Measurements from ENCODE around the gene MUC5B.
"Not testable (repeated sequence)": the region's sequence is repeated elsewhere in the genome, so short reads cannot be mapped to it uniquely, and the experiment has no call there.

The MUC5B gene

DNA sequence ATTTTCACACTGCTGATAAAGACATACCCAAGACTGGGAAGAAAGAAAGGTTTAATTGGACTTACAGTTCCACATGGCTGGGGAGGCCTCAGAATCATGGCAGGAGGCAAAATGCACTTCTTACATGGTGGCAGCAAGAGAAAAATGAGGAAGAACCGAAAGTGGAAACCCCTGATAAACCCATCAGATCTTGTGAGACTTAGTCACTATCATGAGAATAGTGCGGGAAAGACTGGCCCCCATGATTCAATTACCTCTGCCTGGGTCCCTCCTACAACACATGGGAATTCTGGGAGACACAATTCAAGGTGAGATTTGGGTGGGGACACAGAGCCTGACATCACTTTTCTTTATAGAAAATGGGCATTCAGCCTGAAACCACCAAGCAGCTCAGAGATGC, 44.1 kb downstream of the MUC5B start:
- DNase-seq (ENCODE audit: low read depth), result not testable (repeated sequence)

DNA sequence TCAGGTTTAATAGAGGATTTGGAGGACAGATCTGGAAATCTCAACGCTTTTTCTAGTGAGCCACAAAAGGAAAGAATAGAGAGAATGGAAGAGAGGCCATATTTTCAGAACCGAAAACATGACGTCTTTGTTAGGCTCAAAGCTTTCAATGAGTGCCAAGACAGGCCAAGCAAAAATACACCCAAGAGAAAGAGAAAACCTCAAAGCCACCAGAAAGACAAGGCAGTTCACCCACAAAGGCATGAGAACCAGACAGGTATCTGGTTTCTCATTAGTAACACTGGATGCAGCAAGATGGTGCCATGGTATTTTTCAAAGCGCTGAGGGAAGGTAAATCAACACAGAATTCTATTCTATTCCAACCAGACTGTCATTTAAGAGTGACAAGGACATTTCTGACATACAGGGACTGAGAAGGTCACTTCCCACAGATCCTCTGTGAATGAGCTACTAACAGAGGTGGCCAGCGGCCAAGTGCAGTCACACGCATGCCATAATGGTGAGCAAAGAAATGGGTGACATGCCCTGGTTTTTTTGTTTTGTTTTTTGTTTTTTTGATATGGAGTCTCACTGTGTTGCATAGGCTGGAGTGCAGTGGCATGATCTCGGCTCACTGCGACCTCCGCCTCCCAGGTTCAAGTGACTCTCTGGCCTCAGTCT, 44.7 kb downstream of the MUC5B start:
- DNase-seq (ENCODE audit: low read depth), result no peak

DNA sequence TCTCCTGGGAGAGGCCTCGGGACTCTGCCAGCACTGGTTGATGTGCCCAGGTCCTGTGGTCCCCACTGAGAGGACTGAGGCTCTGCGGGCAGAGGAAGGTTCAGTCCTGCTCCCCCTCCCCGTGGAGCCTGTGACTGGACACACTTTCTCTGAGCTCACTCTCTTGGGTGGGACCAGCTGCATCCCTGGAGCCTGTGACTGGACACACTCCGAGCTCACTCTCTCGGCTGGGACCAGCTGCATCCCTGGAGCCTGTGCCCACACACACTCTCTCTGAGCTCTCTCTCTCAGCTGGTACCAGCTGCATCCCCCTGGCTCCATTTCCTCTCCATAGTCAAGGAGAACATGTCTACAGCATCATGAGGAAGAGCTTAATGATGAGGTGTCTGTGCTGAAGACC, 47.1 kb downstream of the MUC5B start:
- DNase-seq (ENCODE audit: low read depth), result no peak

DNA sequence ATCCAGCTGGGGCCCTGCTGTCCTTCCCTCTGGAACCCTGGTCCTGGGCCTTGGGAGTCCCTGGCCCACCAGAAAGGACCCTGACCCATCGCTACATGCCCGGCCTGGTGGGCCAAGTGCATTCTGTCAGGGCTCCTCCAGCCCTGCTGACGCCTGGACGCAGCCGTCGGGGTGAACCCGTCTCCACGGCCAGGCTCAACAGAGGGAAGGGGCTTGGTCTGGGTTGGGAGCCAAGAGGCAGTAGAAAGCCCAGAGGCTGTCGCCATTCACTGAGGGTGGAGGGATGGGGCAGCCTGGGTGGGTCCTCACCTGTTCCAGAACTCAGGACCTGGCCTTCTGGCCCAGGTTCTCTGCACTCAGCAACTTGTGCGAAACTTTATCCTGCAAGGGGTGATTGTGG, 47.6 kb downstream of the MUC5B start:
- no peak for DNase-seq (ENCODE audit: low read depth)

DNA sequence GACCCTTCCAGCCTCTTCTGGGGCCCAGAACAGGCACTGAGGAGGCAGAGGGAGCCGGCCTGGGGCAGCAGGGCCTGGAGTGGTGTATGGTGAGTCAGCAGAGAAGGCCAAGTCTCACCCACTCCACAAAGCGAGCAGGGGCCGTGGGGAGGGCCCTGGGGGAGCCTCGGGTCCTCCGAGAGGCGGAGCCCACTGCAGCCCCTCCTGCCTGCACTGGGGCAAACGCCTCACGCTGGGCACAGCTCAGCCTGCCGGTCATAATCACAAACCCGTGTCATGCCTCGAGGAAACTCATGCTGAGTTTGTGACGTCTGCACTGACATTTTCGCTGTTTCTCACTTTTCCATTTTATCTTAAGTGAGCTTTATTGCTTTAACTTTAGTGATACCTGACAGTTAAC, 48.1 kb downstream of the MUC5B start:
- no peak for DNase-seq (ENCODE audit: low read depth)

DNA sequence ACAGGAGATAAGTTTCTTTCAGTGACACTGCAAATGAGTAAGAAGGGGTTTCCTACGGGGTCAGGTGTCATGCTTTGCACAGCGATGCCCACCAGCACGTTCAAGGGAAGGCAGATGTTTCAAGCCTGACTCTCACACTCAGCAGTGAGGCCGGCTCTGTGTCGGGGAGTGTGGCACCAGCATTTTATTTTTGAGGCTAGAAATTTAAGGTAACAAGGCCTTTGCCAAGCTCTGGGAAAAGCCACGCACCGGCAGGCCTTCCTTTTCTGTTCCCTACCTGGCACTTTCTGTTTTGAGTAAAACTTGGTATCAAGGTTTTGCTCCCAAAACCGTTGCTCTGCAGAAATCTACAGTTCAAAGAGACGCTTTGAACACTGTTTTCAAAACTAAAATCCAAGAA, 48.5 kb downstream of the MUC5B start:
- no peak for DNase-seq (ENCODE audit: low read depth)

DNA sequence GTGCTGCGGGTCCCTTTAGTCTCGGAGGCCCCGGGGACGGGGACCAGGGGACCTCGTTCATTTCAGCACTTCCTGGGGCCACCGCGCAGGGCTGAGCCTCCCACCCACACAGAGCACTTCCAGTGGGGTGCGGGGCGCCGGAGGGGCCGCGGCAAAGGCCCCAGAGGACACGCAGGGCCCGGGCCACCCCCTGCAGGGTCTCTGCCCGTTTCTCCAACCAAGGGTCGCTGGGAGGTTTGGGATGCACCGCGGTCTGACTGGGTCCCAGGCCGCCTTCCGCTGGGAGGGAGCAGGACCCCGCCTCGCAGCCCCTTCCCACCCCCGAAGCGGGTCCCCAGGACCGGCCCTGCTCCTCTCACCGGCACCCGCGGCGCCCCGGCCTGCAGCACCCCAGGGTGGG, 49.1 kb downstream of the MUC5B start:
- DNase-seq (ENCODE audit: low read depth), result no peak

DNA sequence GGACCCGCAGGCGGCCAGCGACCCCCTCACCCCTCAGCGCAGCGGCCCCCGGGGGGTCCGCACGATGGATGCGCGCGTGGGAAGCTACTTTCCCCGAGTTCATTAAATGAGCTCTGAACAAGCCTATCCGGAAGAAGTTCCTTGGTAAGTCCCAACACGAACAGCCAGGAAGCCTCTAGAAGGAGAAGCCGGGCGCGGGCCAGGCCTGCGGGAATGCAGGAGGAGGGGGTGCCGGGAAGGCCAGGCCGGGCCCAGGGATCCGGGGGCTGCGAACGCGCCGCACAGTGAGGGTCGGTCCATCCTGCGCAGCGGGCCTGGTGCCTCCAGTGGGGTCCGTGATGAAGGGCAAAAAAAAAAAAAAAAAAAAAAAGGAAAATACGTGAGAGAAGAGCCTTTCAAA, 49.7 kb downstream of the MUC5B start:
- DNase-seq (ENCODE audit: low read depth), result no peak

DNA sequence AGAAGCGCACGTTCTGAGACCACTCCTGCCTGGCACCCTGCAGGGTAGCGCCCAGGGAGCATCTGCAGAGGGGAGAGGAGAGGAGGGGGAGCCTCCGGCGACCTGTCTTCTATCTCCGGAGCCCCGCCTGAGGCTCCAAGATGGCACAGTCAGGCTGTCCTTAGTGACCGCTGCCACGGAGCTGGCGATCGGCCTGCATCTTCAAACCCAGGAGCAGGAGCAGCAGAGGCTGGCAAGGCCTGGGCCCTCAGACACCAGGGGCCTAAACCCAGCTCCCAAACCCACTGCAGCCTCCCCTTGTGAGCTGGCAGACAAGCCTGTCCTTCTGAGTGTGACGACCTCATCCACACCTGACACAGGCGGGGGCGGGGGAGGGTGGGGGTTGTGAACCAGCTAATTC, 51.6 kb downstream of the MUC5B start:
- no peak for DNase-seq (ENCODE audit: low read depth)

DNA sequence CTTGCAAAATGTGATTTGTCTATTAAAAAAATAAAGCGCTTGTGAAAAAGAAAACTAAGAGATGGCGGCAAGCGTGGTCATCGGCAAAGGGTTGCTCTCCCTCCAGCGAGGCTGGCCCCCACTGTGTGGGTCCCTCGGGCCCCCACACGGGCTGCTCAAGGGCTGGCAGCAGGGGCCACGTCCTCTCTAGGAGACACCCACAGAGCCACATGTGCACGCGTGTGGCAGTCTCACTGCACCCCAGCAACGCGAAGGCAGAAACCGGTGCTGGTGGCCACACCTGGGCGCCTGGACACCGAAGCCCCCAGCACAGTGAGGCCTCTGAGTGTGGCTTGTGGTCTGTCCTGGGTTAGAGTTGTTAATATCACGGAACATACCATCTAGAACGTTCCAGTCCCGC, 52.2 kb downstream of the MUC5B start:
- DNase-seq (ENCODE audit: low read depth), result no peak

DNA sequence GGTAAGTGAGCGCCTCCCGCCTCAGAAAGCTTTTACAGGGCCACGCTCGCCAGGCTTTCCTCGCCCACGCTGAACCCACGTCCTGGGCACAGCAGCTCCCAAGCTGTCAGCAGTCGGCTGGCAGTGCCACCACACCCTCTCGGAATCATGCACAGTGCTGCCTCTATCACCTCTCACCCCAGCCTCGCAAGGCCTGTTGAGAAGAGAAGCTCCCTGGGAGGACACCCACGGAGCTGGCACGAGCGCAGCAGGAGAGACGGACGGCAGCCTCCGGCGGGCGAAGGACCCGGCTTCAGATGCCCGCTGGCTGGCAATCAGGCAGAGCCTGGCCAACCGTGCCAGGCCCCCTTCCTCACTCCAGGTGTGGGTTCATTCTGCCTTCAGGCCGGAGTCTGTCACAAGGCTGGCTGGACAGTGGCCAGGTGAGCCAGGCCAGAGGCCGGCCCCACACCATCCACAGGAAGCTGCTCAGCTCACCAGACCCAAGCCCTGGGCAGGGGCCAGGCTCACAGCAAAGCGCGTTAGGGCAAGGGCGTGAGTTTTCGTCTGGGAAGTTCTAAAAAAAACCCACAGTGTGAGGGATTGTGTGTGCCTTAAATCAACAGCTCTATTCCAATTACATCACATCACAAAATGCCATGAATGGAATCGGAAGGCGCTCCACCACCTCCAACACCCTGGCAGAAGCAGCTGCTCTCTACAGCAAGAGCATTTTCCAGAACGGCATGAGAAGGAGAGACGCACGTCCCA, 53.4 kb downstream of the MUC5B start:
- DNase-seq (ENCODE audit: low read depth), result no peak

DNA sequence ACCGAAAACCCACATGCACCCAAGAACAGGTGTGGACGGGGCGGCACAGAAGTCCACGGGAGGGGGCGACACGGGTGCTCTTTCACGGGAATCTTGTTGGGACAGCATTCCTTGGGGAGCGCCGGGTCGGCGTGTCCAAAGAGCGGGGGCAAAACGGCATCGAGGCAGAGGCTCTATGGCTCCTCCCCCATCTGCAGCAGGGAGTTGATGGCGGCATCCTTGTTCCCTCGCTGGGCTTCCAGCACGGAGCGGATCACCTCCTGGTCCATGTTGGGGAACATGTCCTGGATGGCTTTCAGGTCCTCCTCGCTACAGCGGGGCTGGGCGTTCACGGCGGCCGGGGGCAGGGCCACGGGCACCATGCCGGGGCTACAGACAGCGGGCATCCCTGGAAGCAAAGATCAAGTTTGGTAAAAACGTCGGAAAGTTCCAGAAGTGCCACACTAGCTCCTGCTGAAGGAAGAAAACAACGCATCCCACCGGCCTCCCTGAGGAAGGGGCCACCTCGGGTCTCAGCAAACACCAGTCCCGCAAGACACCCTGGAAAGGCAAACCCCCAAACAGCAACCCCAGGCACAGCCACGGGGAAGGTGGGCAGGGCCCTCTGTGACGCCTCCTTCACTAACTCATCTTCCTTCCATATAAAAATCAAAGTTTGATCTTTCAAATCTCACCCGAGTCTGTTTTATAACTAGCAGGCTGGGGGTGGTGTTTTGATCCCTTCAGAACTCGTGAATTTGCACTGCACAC, 54.2 kb downstream of the MUC5B start:
- DNase-seq (ENCODE audit: low read depth), result no peak

DNA sequence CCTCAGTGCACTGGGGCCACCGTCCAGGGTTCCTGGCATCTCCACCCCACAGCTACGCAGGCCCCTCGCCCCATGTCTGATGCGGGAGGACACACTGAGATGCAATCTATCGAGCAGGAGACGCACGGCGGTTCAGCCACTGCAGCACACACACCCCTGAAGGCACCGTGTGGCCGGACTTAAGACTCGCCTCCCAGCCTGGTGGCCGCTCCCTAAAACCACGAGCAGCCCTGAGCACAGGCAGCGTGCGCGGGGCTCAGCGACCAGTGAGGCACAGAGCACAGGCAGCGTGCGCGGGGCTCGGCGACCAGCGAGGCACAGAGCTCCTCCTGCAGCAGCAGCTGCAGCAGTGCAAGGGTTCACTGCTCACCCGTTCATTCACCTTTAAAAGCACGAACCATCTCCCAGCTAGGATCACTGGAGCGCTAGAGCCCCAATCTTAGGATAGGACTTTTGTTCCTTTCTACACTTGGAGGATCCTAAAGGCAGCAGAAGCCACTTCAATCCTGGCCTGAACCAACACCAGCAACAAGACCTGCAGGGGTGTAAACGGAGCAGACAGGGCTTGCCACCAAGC, 55.2 kb downstream of the MUC5B start:
- no peak for DNase-seq (ENCODE audit: low read depth)

DNA sequence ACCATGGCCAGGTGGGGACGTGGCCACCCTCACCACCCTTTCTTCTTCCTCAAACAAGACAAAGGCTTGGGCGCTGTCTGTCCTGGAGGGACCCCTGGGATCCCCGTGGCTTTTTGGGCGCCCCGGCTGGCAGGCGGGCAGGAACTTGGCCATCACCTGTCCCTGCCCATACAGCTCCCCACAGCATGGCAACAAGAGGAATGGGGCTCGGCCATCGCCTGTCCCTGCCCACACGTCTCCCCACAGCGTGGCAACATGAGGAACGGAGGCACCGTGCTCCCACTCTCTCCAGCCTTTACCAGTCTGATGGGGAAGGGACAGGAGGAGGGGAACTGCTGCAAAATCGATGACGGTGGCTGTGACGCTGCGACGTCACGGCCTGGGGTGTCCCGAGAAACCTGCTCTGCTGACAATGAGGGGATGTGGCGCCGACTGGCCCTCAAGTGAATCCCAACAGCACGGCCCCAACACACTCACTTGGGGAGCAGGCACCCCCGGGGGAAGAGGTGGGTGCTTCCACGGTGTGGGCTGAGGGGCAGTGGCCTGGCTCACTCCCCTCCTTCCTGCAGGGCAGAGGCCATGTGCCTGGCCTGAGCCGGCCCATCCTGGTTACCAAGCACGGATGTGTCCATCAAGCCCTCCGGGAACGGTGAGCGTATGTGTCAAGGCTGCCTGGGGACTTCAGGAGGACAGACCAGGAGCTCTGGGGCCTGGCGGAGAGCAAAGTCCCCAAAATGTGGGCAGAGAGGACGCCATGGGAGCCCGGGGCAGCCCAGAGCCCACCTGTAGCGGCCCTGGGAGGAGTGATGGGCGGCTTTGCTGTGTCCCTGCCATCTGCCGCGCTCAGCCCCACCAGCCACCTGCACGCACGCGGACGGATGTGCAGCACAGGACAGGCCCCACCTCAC, 56.2 kb downstream of the MUC5B start:
- no peak for DNase-seq (ENCODE audit: low read depth)

DNA sequence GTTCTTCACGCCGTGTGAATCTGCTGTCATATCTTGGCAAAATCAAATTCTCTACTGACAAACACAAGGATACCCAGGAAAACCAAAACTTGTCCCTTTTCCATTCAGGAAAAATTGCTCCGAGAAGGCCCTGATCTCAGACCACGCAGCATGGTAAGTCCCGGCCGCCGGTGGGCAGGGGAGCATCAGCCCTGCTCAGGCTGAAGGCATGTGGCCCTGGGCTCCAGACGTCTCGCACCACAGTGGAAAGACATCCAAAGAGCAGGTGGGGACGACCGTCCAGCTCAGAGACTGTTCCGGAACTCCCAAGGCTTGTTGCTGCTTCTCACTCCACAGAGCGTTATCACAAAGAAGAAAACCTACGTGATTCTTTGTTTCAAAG, 56.8 kb downstream of the MUC5B start:
- DNase-seq (ENCODE audit: low read depth), result no peak

DNA sequence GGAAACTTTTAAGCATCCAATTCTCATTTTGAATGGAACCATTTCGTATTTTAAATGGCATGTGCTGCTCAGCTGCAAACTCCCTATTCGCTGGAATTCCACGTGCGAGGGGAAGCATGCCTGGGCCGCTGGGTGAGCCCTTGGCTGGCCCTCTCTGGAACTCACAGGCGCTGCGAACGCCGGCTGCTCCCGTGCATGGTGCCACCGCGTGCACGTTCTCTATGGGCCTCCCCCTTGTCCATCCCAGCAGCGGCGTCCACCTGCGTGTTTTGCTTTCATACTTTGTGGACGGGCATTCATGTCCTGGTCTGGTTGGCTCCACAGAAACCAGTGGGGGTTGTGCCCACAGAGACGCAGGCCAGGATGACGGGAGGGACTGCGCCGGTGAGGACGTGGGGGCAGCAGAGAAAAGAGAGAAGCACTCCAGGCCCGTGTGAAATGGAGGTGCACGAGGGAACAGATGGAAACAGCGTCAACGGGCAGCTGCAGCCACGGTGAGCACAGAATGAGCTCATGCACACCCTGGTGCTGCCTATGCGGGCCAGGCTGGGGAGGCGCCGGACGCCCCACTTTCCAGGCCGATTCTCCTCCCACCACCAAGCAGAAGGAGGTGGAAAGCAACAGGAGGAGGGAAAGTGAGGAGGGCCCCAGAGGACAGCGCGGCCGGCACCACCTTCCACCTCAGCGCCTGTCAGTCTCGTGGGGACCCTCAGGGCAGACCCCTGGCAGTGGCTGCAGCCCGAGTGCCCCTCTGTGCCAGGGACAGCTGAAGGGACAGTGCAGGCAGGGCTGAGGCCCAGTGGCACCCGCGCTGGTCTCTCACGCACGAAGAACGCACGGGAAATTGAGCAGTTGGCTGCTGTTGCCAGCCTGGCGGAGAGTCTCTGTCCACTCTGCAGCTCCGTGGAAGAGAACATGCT, 57.5 kb downstream of the MUC5B start:
- DNase-seq (ENCODE audit: low read depth), result no peak

DNA sequence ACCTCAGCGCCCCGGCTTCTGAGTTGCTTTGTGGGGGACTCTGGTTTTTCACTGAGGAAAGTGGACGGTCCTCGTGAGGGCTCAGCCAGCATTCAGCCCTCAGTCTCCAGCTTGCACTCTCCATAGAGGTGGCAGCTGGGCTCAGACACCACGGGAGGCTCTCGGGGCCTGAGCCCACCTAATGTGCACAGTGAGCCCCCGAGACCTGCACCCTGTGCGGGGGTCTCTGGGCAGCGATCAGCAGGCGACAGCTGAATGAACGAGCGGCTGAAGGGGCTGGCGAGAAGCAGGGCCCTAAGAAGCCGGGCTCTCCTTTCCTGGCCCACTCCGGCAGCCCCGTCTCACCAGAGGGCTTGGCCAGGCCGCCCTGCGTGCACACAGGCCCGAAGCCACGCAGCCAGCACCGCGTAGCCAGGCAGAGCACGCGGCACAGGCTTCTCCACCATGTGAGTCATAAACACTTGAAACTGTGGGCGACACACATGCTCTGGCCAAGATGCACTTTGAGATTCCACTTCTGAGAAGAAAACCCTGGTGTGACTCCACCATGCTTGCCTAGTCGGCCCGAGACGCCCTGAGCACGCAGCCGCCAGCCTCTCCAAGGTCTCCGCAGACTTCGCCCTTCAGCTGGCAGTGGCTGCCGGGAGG, 58.6 kb downstream of the MUC5B start:
- no peak for DNase-seq (ENCODE audit: low read depth)

DNA sequence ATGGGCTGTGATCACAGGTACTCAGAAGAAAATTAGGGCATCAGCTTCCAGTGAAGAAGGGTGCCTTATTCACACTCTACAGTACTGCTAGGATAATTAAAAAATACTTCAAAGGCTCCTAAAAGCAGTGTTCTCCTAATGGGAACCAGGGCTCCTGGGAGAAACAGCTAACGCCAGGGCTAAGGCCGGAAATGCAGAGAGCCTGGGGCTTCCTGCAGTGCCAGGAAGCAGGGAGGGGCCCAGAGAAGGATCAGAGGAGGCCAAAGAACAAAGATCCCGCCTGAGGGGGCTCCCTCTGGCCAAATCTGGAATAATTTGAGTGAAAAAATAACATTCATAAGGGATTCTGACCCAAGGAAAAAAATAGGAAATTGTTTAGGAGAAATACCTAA, 59.1 kb downstream of the MUC5B start:
- no peak for DNase-seq (ENCODE audit: low read depth)

DNA sequence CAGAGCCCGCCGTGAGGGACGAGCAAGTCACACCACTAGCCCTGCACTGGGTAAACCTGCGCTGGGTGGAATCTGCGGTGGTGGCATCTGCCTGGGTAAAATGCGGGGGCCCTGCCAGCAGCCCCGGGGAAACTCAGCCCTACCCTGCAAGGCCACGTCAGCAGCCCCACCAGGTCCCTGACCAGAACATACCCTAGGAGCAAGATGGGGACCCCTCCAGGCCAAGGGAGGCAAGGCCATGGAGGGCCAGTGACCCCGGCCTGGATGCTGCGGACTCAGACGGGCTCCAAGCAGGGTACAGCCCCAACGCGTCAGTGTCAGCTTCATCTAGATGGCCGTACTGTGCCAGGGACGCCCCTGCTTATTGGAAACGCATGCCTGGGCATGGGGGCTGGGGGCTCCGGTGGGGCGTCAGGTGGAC, 60.2 kb downstream of the MUC5B start:
- no peak for DNase-seq (ENCODE audit: low read depth)

DNA sequence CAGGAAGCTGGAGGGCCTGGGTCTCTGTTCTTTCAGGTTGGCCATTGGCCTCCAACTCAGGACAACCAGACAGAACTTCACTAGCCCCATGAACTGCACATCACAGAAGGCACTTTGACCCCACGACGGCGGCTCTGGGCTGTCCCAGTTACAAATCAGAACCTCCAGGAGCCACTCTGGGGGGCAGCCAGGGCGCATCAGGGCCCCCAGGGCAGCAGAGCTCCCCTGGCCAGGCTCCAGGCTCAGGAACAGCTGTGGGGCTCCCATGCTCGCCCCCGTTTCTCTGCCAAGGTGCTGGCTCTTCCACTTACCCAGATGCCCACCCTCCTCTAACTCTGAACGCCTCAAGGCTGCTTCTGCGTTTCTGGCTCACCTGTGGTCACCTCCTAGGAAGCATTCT, 61.0 kb downstream of the MUC5B start:
- no peak for DNase-seq (ENCODE audit: low read depth)
